ENCODE measurements around the gene BLMH. TPM values are rescaled to one million over a fixed set of nuclear protein-coding genes. Genes with fewer than 3 reads are reported as not detected.
A peak's percentile ranks its signal among the peaks of the same experiment; 100 is the strongest.

BLMH gene
- total and polyA plus RNA-seq, 2 donors (not counting 3 experiments of a cell fraction or from before 2014, with no cell fraction given) = 24.6 to 65.8 TPM

GRCh38 chr17:30323895-30324319, 32.2 kb upstream of the BLMH start:
- ChIA-PET CTCF (interaction anchor here (1.1 to 2.3 kb wide), 4 partner anchors 12 to 18 kb away, joined by 3 to 11 read pairs (median 3); no protein-coding TSS in a partner anchor), POLR2A (no interaction called here)
- Histone ChIP-seq H3K9me1 (replicated peaks; ENCODE audit: control insufficient read depth, extremely low read depth, insufficient read depth, low read length) (no peaks in the 10 kb centered on the region), H3K79me2 (ENCODE audit: control insufficient read depth, insufficient read depth, low read length) (no peaks in the 10 kb centered on the region), H3K9me3 (replicated peaks; ENCODE audit: control insufficient read depth, insufficient read depth, low read length) (no peaks in the 10 kb centered on the region), H3K4me2 (ENCODE audit: insufficient read depth, low read length) (no peak overlapping the region), H2AFZ (ENCODE audit: low read depth, low read length) (no peak overlapping the region), H3K4me3 (replicated peaks in 1 of 3; ENCODE audit: insufficient read depth in 1 of 3, low read depth in 1 of 3, low read length in 3 of 3) (no peak overlapping the region), H4K20me1 (replicated peaks; ENCODE audit: control insufficient read depth, extremely low read depth, insufficient read depth, low read length) (no peaks in the 10 kb centered on the region), H3K9ac (replicated peaks; ENCODE audit: extremely low read depth, insufficient read depth, low read length) (no peak overlapping the region), H3K4me1 (ENCODE audit: control insufficient read depth, extremely low read depth, insufficient read depth, low read length) (no peaks in the 10 kb centered on the region), H3K36me3 (ENCODE audit: control insufficient read depth in 2 of 2, extremely low read depth in 1 of 2, insufficient read depth in 2 of 2, low read length in 2 of 2) (no peaks in the 10 kb centered on the region), H3K27me3 (ENCODE audit: control insufficient read depth in 2 of 2, insufficient read depth in 2 of 2, low read length in 2 of 2) (peaks cover 0 to 2% of the 10 kb centered on the region in 2 experiments), H3K27ac (ENCODE audit: insufficient read depth, low read depth, low read length) (no peak overlapping the region)
- intact Hi-C loops (cut with micrococcal nuclease) = no loop called here
- BruUV-seq (replicated peaks) = no TSS peak
- FAIRE-seq = no peak
- DNase-seq (ENCODE audit: low read depth, low spot score) = peak; percentile 40
- dilution Hi-C loops (cut with MboI; ENCODE audit: extremely low pct_ligation_motif_present, low sequenced_read_pairs) = no loop called here
- peak; percentile 7 for TF ChIP-seq JUN (IDR thresholded peaks at IDR 0.05; ENCODE audit: borderline replicate concordance, insufficient read depth, insufficient read length, low read depth)
- TF ChIP-seq GATA2 (IDR thresholded peaks at IDR 0.05; ENCODE audit: insufficient read depth, insufficient read length, low read depth, low read length) = no peak

GRCh38 chr17:30323262-30323894, 31.6 kb upstream of the BLMH start:
- Histone ChIP-seq H3K9ac (replicated peaks; ENCODE audit: extremely low read depth, insufficient read depth, low read length) (no peak overlapping the region), H2AFZ (ENCODE audit: low read depth, low read length) (no peak overlapping the region), H3K4me2 (ENCODE audit: insufficient read depth, low read length) (no peak overlapping the region), H3K4me3 (replicated peaks in 1 of 3; ENCODE audit: insufficient read depth in 1 of 3, low read depth in 1 of 3, low read length in 3 of 3) (no peak overlapping the region), H4K20me1 (replicated peaks; ENCODE audit: control insufficient read depth, extremely low read depth, insufficient read depth, low read length) (no peaks in the 10 kb centered on the region), H3K27me3 (ENCODE audit: control insufficient read depth in 2 of 2, insufficient read depth in 2 of 2, low read length in 2 of 2) (peaks cover 0 to 2% of the 10 kb centered on the region in 2 experiments), H3K9me3 (replicated peaks; ENCODE audit: control insufficient read depth, insufficient read depth, low read length) (no peaks in the 10 kb centered on the region), H3K4me1 (ENCODE audit: control insufficient read depth, extremely low read depth, insufficient read depth, low read length) (no peaks in the 10 kb centered on the region), H3K79me2 (ENCODE audit: control insufficient read depth, insufficient read depth, low read length) (no peaks in the 10 kb centered on the region), H3K27ac (ENCODE audit: insufficient read depth, low read depth, low read length) (no peak overlapping the region), H3K9me1 (replicated peaks; ENCODE audit: control insufficient read depth, extremely low read depth, insufficient read depth, low read length) (no peaks in the 10 kb centered on the region), H3K36me3 (ENCODE audit: control insufficient read depth in 2 of 2, extremely low read depth in 1 of 2, insufficient read depth in 2 of 2, low read length in 2 of 2) (no peaks in the 10 kb centered on the region)
- FAIRE-seq = no peak
- no TSS peak for BruUV-seq (replicated peaks)
- CTCF ChIA-PET = interaction anchor here (0.6 to 2.3 kb wide), 5 partner anchors 13 to 482 kb away, joined by 3 to 11 read pairs (median 3); no protein-coding TSS in a partner anchor
- DNase-seq (ENCODE audit: low read depth, low spot score) = no peak
- intact Hi-C loops (cut with micrococcal nuclease) (no loop called here), dilution Hi-C loops (cut with MboI; ENCODE audit: extremely low pct_ligation_motif_present, low sequenced_read_pairs) (no loop called here)
- TF ChIP-seq FOS (IDR thresholded peaks at IDR 0.05; ENCODE audit: borderline replicate concordance, insufficient read depth, low read length) = no peak
- TF ChIP-seq JUN (IDR thresholded peaks at IDR 0.05; ENCODE audit: borderline replicate concordance, insufficient read depth, insufficient read length, low read depth) = no peak
- no peak for TF ChIP-seq CTCF (IDR thresholded peaks at IDR 0.05; ENCODE audit: extremely low read depth in 1 of 2, insufficient read depth in 1 of 2, low read depth in 1 of 2, low read length in 2 of 2)
- no peak for TF ChIP-seq POLR2AphosphoS5 (IDR thresholded peaks at IDR 0.05; ENCODE audit: insufficient read depth, low read depth, low read length)
- no peak for TF ChIP-seq EZH2 (IDR thresholded peaks at IDR 0.05; ENCODE audit: borderline replicate concordance, low read depth, low read length, severe bottlenecking)
- TF ChIP-seq MAX (IDR thresholded peaks at IDR 0.05; ENCODE audit: insufficient read depth, insufficient read length) = no peak
- no peak for TF ChIP-seq POLR2A (IDR thresholded peaks at IDR 0.05; ENCODE audit: low read depth, low read length)
- no peak for TF ChIP-seq GATA2 (IDR thresholded peaks at IDR 0.05; ENCODE audit: insufficient read depth, insufficient read length, low read depth, low read length)
- no peak for TF ChIP-seq MYC (IDR thresholded peaks at IDR 0.05; ENCODE audit: low read depth, low read length)
- POLR2A ChIA-PET = no interaction called here

All from endothelial cell of umbilical vein (primary cell).